SU-DHL-6 (cell line): Measurements from ENCODE around the gene NPDC1.
A peak's percentile ranks its signal among the peaks of the same experiment; 100 is the strongest.

Experiments used
- H2AFZ ChIP-seq: fragments of 200-600 bp; sonication (generic); 2 replicates; pipeline ENCODE4 v1.6.1; 2014; ENCODE audit warnings: low read depth, mild to moderate bottlenecking, moderate library complexity, mixed read lengths, antibody characterized with exemption, low read length; ENCODE audit not compliant: severe bottlenecking
- H3F3A ChIP-seq: fragments of 200-600 bp; shearing (Covaris generic); 2 replicates; pipeline ENCODE4 v1.6.0; 2016; ENCODE audit warnings: antibody characterized with exemption, mild to moderate bottlenecking; ENCODE audit not compliant: insufficient read depth
- H3K27ac ChIP-seq: fragments of 200-600 bp; sonication (generic); 2 replicates; pipeline ENCODE4 v1.5.1; 2016; ENCODE audit warnings: low read depth, mild to moderate bottlenecking, low read length, moderate library complexity, mixed read lengths
- H3K27me3 ChIP-seq: fragments of 200-600 bp; sonication (generic), shearing (Covaris generic); 2 replicates; pipeline ENCODE4 v1.6.0; 2014; ENCODE audit warnings: mild to moderate bottlenecking, low read length
- H3K36me3 ChIP-seq: fragments of 200-600 bp; sonication (generic); 2 replicates; pipeline ENCODE4 v1.6.1; 2014; ENCODE audit warnings: mild to moderate bottlenecking, low read length, mixed read lengths
- H3K4me2 ChIP-seq: fragments of 300-600, 200-600 bp; shearing (Covaris generic), sonication (generic); 2 replicates; pipeline ENCODE4 v1.6.0; 2014; ENCODE audit warnings: low read length, low read depth, mild to moderate bottlenecking; ENCODE audit not compliant: poor library complexity, severe bottlenecking
- H3K4me3 ChIP-seq: fragments of 200-600 bp; sonication (generic); 2 replicates; pipeline ENCODE4 v1.5.1; 2014; ENCODE audit warnings: antibody characterized with exemption, low read length, mild to moderate bottlenecking, mixed read lengths; ENCODE audit not compliant: insufficient read depth, poor library complexity, severe bottlenecking
- H3K79me2 ChIP-seq: fragments of 200-600 bp; sonication (generic); 2 replicates; pipeline ENCODE4 v1.6.1; 2014; ENCODE audit warnings: mild to moderate bottlenecking, low read length, moderate library complexity; ENCODE audit not compliant: insufficient read depth
- H3K9ac ChIP-seq: fragments of 200-600 bp; sonication (generic); 2 replicates; pipeline ENCODE4 v1.7.0; 2014; ENCODE audit warnings: mild to moderate bottlenecking, low read length
- H3K9me2 ChIP-seq: fragments of 200-600 bp; sonication (generic); replicated peaks from 2 replicates; pipeline ENCODE4 v1.6.1; 2014; ENCODE audit warnings: low read length; ENCODE audit not compliant: insufficient read depth
- H3K9me3 ChIP-seq: fragments of 200-600 bp; sonication (generic); 2 replicates; pipeline ENCODE4 v1.6.1; 2014; ENCODE audit warnings: low read length, mixed read lengths; ENCODE audit not compliant: insufficient read depth
- H4K20me1 ChIP-seq: fragments of 200-600 bp; sonication (generic); 2 replicates; pipeline ENCODE4 v1.6.1; 2014; ENCODE audit warnings: low read depth, mild to moderate bottlenecking, antibody characterized with exemption, low read length, moderate library complexity, mixed read lengths
- CTCF ChIP-seq: fragments of 200-600 bp; sonication (generic); IDR thresholded peaks from one replicate; pipeline ENCODE4 v1.5.1; 2017; ENCODE audit warnings: antibody characterized with exemption, mild to moderate bottlenecking, low read length, moderate library complexity; ENCODE audit not compliant: insufficient read depth, poor library complexity, severe bottlenecking
- EZH2phosphoT487 ChIP-seq: fragments of 200-600 bp; sonication (generic), shearing (Covaris generic); conservative IDR thresholded peaks from 2 replicates; pipeline ENCODE4 v1.6.1; 2018; ENCODE audit warnings: mild to moderate bottlenecking, antibody characterized with exemption, low read length, moderate library complexity, mixed read lengths

The NPDC1 gene

GRCh38 chr9:137084526-137084925 is 38.5 kb upstream of the NPDC1 start:
- H3K4me2 ChIP-seq = no peak overlapping the region
- no peaks in the 10 kb centered on the region for H3K9me3 ChIP-seq
- no peaks in the 10 kb centered on the region for H3K27me3 ChIP-seq
- no peak overlapping the region for H3K4me3 ChIP-seq
- no peaks in the 10 kb centered on the region for H3K79me2 ChIP-seq
- no peak overlapping the region for H3K27ac ChIP-seq
- no peaks in the 10 kb centered on the region for H3K36me3 ChIP-seq
- H3F3A ChIP-seq = peaks cover 4% of the 10 kb centered on the region
- TF ChIP-seq EZH2phosphoT487 (no peak), CTCF (no peak)
- H3K9ac ChIP-seq = no peak overlapping the region
- H2AFZ ChIP-seq = no peak overlapping the region
- no peaks in the 10 kb centered on the region for H3K9me2 ChIP-seq
- no peaks in the 10 kb centered on the region for H4K20me1 ChIP-seq

- Histone ChIP-seq H3K36me3 (no peaks in the 10 kb centered on the region), H3F3A (peaks cover 4% of the 10 kb centered on the region), H3K9me2 (no peaks in the 10 kb centered on the region), H2AFZ (no peak overlapping the region), H3K27me3 (no peaks in the 10 kb centered on the region), H3K9me3 (no peaks in the 10 kb centered on the region), H3K4me3 (no peak overlapping the region), H3K27ac (0 out of 2 replicates have a peak overlapping the region, but pooled peaks have one; percentile 21), H3K79me2 (0 out of 2 replicates have a peak, but pooled peaks cover 3% of the 10 kb centered on the region), H4K20me1 (no peaks in the 10 kb centered on the region), H3K9ac (no peak overlapping the region), H3K4me2 (no peak overlapping the region)
- TF ChIP-seq EZH2phosphoT487 = no peak
- no peak for TF ChIP-seq CTCF
Observed at GRCh38 chr9:137083394-137084004, 37.5 kb upstream of the NPDC1 start.

DNA sequence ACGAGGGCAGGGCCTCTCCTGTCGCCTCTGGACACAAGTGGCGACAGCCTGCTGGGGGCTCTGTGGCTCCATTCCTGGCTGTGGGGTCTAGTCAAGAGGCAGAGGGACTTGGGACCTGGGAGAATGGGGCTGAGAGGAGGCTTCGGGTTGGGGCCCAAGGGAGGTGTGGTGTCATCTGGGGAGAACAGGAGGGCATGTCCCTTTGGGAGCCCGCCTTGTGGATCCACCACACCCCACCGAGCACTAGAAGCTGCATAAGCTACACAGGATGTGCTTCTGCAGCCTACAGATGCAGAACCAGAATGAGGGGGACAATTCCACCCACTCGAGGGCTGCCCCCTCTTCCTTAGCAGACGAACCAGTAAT is 36.9 kb upstream of the NPDC1 start:
- Histone ChIP-seq H3K79me2 (peaks cover 9% of the 10 kb centered on the region; the same call in 1 of the 2 replicates), H3K27ac (no peak overlapping the region), H3K4me3 (no peak overlapping the region), H3K27me3 (no peaks in the 10 kb centered on the region), H4K20me1 (no peaks in the 10 kb centered on the region), H3K9me3 (no peaks in the 10 kb centered on the region), H3K9me2 (no peaks in the 10 kb centered on the region), H3K4me2 (no peak overlapping the region), H3K9ac (no peak overlapping the region), H2AFZ (no peak overlapping the region), H3F3A (peaks cover 4% of the 10 kb centered on the region), H3K36me3 (no peaks in the 10 kb centered on the region)
- TF ChIP-seq EZH2phosphoT487 (no peak), CTCF (no peak)
